H1 (cell line): ENCODE data around the gene CKAP2L. TPM values are rescaled to one million over a fixed set of nuclear protein-coding genes. Genes with fewer than 3 reads are reported as not detected.

ENCODE experiments used
- CTCF ChIA-PET: fragments of 300-600 bp; sonication (Branson Sonifier 250); formaldehyde crosslinking; loops from one replicate; lab custom pipeline; 2021; ENCODE audit not compliant: partially characterized antibody; lab: Charles Lee
- POLR2A ChIA-PET: fragments of 300-600 bp; sonication (Branson Sonifier 250); formaldehyde crosslinking; loops from one replicate; lab custom pipeline; 2021; ENCODE audit warnings: inconsistent platforms; ENCODE audit not compliant: partially characterized antibody; lab: Charles Lee
- DNase-seq, 2 experiments: peaks; one replicate each; pipeline versions ENCODE4 v3.0.0 to v3.0.0-alpha.2; 2010 to 2022; ENCODE audit warnings: low spot score in 2 of 2, low read depth in 1 of 2, mixed read lengths in 1 of 2
- FAIRE-seq: peaks from 2 replicates; lab custom pipeline; 2011; peaks lifted over from hg19 to GRCh38; lab: Jason Lieb, UNC
- H2AFZ ChIP-seq: 2 replicates; pipeline ENCODE4 v1.8.1; 2012; ENCODE audit warnings: low read length, inconsistent platforms
- H2AK5ac ChIP-seq: 2 replicates; pipeline ENCODE4 v1.6.1; 2013; ENCODE audit warnings: low read depth, low read length
- H2BK120ac ChIP-seq: replicated peaks from 2 replicates; pipeline ENCODE3; 2013; ENCODE audit warnings: low read depth, low read length, inconsistent platforms
- H2BK12ac ChIP-seq: 2 replicates; pipeline ENCODE4 v1.6.1; 2013; ENCODE audit warnings: low read depth, low read length
- H2BK15ac ChIP-seq: 2 replicates; pipeline ENCODE4 v1.6.1; 2013; ENCODE audit warnings: low read length
- H2BK20ac ChIP-seq: 2 replicates; pipeline ENCODE4 v1.6.1; 2013; ENCODE audit warnings: low read length
- H2BK5ac ChIP-seq: 2 replicates; pipeline ENCODE4 v1.6.1; 2013; ENCODE audit warnings: low read depth, low read length
- H3K14ac ChIP-seq: 2 replicates; pipeline ENCODE4 v1.6.1; 2013; ENCODE audit warnings: inconsistent platforms; ENCODE audit not compliant: insufficient read length
- H3K18ac ChIP-seq: 2 replicates; pipeline ENCODE4 v1.6.1; 2013; ENCODE audit warnings: low read length; ENCODE audit errors: extremely low read depth
- H3K23ac ChIP-seq: 2 replicates; pipeline ENCODE4 v1.6.1; 2013; ENCODE audit warnings: inconsistent platforms; ENCODE audit not compliant: insufficient read length
- H3K23me2 ChIP-seq: 2 replicates; pipeline ENCODE4 v1.6.1; 2013; ENCODE audit warnings: low read depth, low read length
- H3K27ac ChIP-seq: 2 replicates; pipeline ENCODE4 v1.6.1; 2011; ENCODE audit warnings: low read depth, low read length, inconsistent platforms
- H3K27me3 ChIP-seq, 4 experiments: replicated peaks in 1 of 4; 1 replicate in 1 of 4; 2 replicates in 3 of 4; pipeline versions ENCODE4 v1.6.1 to v1.8.1; 2011 to 2013; ENCODE audit warnings: low read length in 3 of 4, mild to moderate bottlenecking in 3 of 4, inconsistent platforms in 2 of 4, mixed read lengths in 2 of 4, moderate library complexity in 1 of 4; ENCODE audit not compliant: control insufficient read depth in 3 of 4, insufficient read depth in 3 of 4; ENCODE audit errors: extremely low read depth in 1 of 4
- H3K36me3 ChIP-seq, 4 experiments: 2 replicates each; pipeline versions ENCODE4 v1.6.1 to v1.8.1; 2011 to 2013; ENCODE audit warnings: mild to moderate bottlenecking in 4 of 4, low read length in 3 of 4, moderate library complexity in 2 of 4, control low read depth in 1 of 4, inconsistent platforms in 1 of 4; ENCODE audit not compliant: insufficient read depth in 4 of 4, control insufficient read depth in 2 of 4
- H3K4ac ChIP-seq: replicated peaks from 2 replicates; pipeline ENCODE3; 2013; ENCODE audit warnings: low read length, low read depth, mixed read lengths, inconsistent platforms; ENCODE audit not compliant: insufficient read length
- H3K4me1 ChIP-seq, 4 experiments: replicated peaks in 1 of 4; 1 replicate in 1 of 4; 2 replicates in 3 of 4; pipeline versions ENCODE4 v1.6.1 to v1.8.1; 2011 to 2013; ENCODE audit warnings: low read length in 3 of 4, inconsistent platforms in 2 of 4, mixed read lengths in 1 of 4; ENCODE audit not compliant: insufficient read depth in 4 of 4, control insufficient read depth in 3 of 4
- H3K4me2 ChIP-seq, 2 experiments: 2 replicates each; pipeline versions ENCODE4 v1.6.1 to v1.8.1; 2011 to 2013; ENCODE audit warnings: low read depth in 2 of 2, low read length in 2 of 2, control low read depth in 1 of 2, inconsistent platforms in 1 of 2, mild to moderate bottlenecking in 1 of 2; ENCODE audit not compliant: insufficient read depth in 1 of 2
- H3K4me3 ChIP-seq, 4 experiments: fragments of 200-600, 300-600 bp in 1 of 4; sonication (generic), shearing (Covaris generic), sonication (Bioruptor Twin) in 1 of 4; 2 replicates each; pipeline versions ENCODE4 v1.5.1 to v1.8.1; 2011 to 2016; ENCODE audit warnings: low read length in 4 of 4, low read depth in 3 of 4, control low read depth in 2 of 4, inconsistent platforms in 2 of 4, mild to moderate bottlenecking in 2 of 4, mixed read lengths in 1 of 4, moderate library complexity in 1 of 4; ENCODE audit not compliant: insufficient read depth in 2 of 4; ENCODE audit errors: extremely low read depth in 1 of 4
- H3K56ac ChIP-seq: replicated peaks from 2 replicates; pipeline ENCODE3; 2013; ENCODE audit warnings: low read depth, mild to moderate bottlenecking, mixed read lengths, low read length, inconsistent platforms; ENCODE audit not compliant: insufficient read length
- H3K79me1 ChIP-seq: 2 replicates; pipeline ENCODE4 v1.6.1; 2013; ENCODE audit warnings: low read depth, low read length, control low read depth
- H3K79me2 ChIP-seq, 2 experiments: 2 replicates each; pipeline versions ENCODE4 v1.6.1 to v1.8.1; 2012 to 2013; ENCODE audit warnings: low read length in 2 of 2, mild to moderate bottlenecking in 2 of 2, inconsistent platforms in 1 of 2; ENCODE audit not compliant: insufficient read depth in 2 of 2, control insufficient read depth in 1 of 2
- H3K9ac ChIP-seq, 4 experiments: replicated peaks in 1 of 4; 1 replicate in 1 of 4; 2 replicates in 3 of 4; pipeline versions ENCODE4 v1.6.1 to v1.8.1; 2011 to 2013; ENCODE audit warnings: low read depth in 3 of 4, low read length in 3 of 4, control low read depth in 2 of 4, mild to moderate bottlenecking in 2 of 4, moderate library complexity in 2 of 4, inconsistent platforms in 1 of 4; ENCODE audit errors: extremely low read depth in 1 of 4
- H3K9me3 ChIP-seq, 2 experiments: 2 replicates each; pipeline versions ENCODE4 v1.6.1 to v1.8.1; 2012 to 2013; ENCODE audit warnings: mild to moderate bottlenecking in 2 of 2, moderate library complexity in 2 of 2, control low read depth in 1 of 2, inconsistent platforms in 1 of 2, low read depth in 1 of 2, low read length in 1 of 2, mixed read lengths in 1 of 2; ENCODE audit not compliant: insufficient read depth in 2 of 2
- H4K20me1 ChIP-seq, 2 experiments: replicated peaks in 1 of 2; 2 replicates each; pipeline versions ENCODE3 to v1.8.1; 2011 to 2013; ENCODE audit warnings: inconsistent platforms in 2 of 2, low read length in 2 of 2, mild to moderate bottlenecking in 1 of 2; ENCODE audit not compliant: insufficient read depth in 2 of 2, control insufficient read depth in 1 of 2
- H4K5ac ChIP-seq: 2 replicates; pipeline ENCODE4 v1.6.1; 2013; ENCODE audit warnings: low read length, low read depth, mixed read lengths, inconsistent platforms; ENCODE audit not compliant: insufficient read length
- H4K8ac ChIP-seq: 2 replicates; pipeline ENCODE4 v1.8.0; 2013; ENCODE audit warnings: mild to moderate bottlenecking, moderate library complexity, low read length, inconsistent platforms; ENCODE audit not compliant: insufficient read depth; ENCODE audit errors: extremely low read depth
- H4K91ac ChIP-seq: replicated peaks from 2 replicates; pipeline ENCODE3; 2013; ENCODE audit warnings: low read length, mixed read lengths, inconsistent platforms; ENCODE audit not compliant: insufficient read length
- CTCF ChIP-seq, 3 experiments: IDR thresholded peaks; 1 replicate in 2 of 3; 2 replicates in 1 of 3; pipeline versions ENCODE4 v1.5.1 to v1.6.1; 2011; ENCODE audit warnings: low read length in 3 of 3, mild to moderate bottlenecking in 3 of 3, inconsistent platforms in 2 of 3, low read depth in 1 of 3, moderate library complexity in 1 of 3; ENCODE audit not compliant: insufficient read depth in 1 of 3; ENCODE audit errors: control extremely low read depth in 1 of 3
- HDAC2 ChIP-seq, 2 experiments: fragments of 300-600 bp in 1 of 2; sonication (generic) in 1 of 2; IDR thresholded peaks; 2 replicates each; pipeline ENCODE4 v1.6.1; 2011 to 2012; ENCODE audit warnings: low read depth in 2 of 2, low read length in 2 of 2, mild to moderate bottlenecking in 2 of 2, moderate library complexity in 2 of 2, borderline replicate concordance in 1 of 2, inconsistent platforms in 1 of 2
- HDAC6 ChIP-seq: IDR thresholded peaks from one replicate; pipeline ENCODE4 v1.7.1; 2012; ENCODE audit warnings: low read depth, mild to moderate bottlenecking, inconsistent platforms, low read length, moderate library complexity
- KDM4A ChIP-seq: IDR thresholded peaks from one replicate; pipeline ENCODE4 v1.7.1; 2012; ENCODE audit warnings: low read depth, mild to moderate bottlenecking, moderate library complexity, low read length, inconsistent platforms; ENCODE audit not compliant: severe bottlenecking
- NANOG ChIP-seq: IDR thresholded peaks from 2 replicates; pipeline ENCODE4 v1.6.1; 2011; ENCODE audit warnings: low read length, low read depth, mild to moderate bottlenecking, inconsistent platforms; ENCODE audit not compliant: insufficient read depth, poor library complexity, severe bottlenecking
- RNF2 ChIP-seq: fragments of 200-900, 300-1000 bp; sonication (generic); IDR thresholded peaks from 2 replicates; pipeline ENCODE4 v1.7.1; 2016; ENCODE audit warnings: borderline replicate concordance, low read depth, mild to moderate bottlenecking, antibody characterized with exemption, low read length; ENCODE audit not compliant: poor library complexity, severe bottlenecking; ENCODE audit errors: missing control alignments
- USF2 ChIP-seq: IDR thresholded peaks from 2 replicates; pipeline ENCODE4 v1.6.1; 2011; ENCODE audit warnings: low read length, improper control_type of control experiment
- WGBS, 2 experiments: shearing (Covaris generic) in 1 of 2; methylation state at CpG; one replicate each; pipeline versions ENCODE4 v1.1.6 to v1.1.7; 2013 to 2015; ENCODE audit warnings: low lambda C conversion rate in 2 of 2, mixed read lengths in 2 of 2, inconsistent platforms in 1 of 2, low coverage in 1 of 2, missing lambda C conversion rate in 1 of 2; ENCODE audit not compliant: insufficient replicate concordance in 2 of 2, insufficient coverage in 1 of 2, insufficient read length in 1 of 2; ENCODE audit errors: extremely low coverage in 1 of 2, missing lambda C conversion rate in 1 of 2; 5-methylcytosine and 5-hydroxymethylcytosine counted together
- polyA plus RNA-seq, 7 experiments: library from polyadenylated mRNA; depleted of rRNA in 3 of 7; stranded (reverse) in 5 of 7; unstranded in 2 of 7; fragments of >200 nt in 5 of 7; fragments of 200-250 nt in 2 of 7; gene quantifications; 1 replicate in 5 of 7; 2 replicates in 1 of 7; 4 replicates in 1 of 7; pipeline versions ENCODE4 v1.2.1 to v1.2.3, GENCODE V29; 2011 to 2013; ENCODE audit warnings: missing spikeins in 2 of 7, mixed read lengths in 2 of 7
- total RNA-seq: library from RNA; stranded (reverse); fragmentation: NEBNext Ultra II Directional; extraction: Animal tissue kit (Norgen Biotek cat#: 25700); gene quantifications from 2 replicates; pipeline ENCODE4 v1.2.1, GENCODE V29; 2021

The CKAP2L gene
- total and polyA plus RNA-seq, 2 of the 8 experiments (the other 6 are each of a cell fraction or from before 2014, with no cell fraction given) = 2.5 to 20.7 TPM

- no peaks in the 10 kb centered on the region for H4K20me1 ChIP-seq
- H3K79me2 ChIP-seq = no peaks in the 10 kb centered on the region
- no peak overlapping the region for H3K18ac ChIP-seq
- H4K5ac ChIP-seq = no peak overlapping the region
- no peak overlapping the region for H3K56ac ChIP-seq
- H3K23ac ChIP-seq = no peak overlapping the region
- H3K9me3 ChIP-seq = no peaks in the 10 kb centered on the region
- no peak overlapping the region for H3K4me3 ChIP-seq
- FAIRE-seq = no peak
- H3K27me3 ChIP-seq = no peaks in the 10 kb centered on the region
- no peak overlapping the region for H3K4me2 ChIP-seq
- H2BK15ac ChIP-seq = no peak overlapping the region
- H3K9ac ChIP-seq = no peak overlapping the region
- H3K27ac ChIP-seq = no peak overlapping the region
- DNase-seq = no peak
- WGBS, 2 experiments = 82% methylated on average over 3 of the region's 3 CpGs; no CpG with 5 or more reads in 1 of the 2 experiments
- no peak overlapping the region for H3K14ac ChIP-seq
- CTCF ChIA-PET = interaction anchor here (0.6 to 2.6 kb wide), 6 partner anchors 26 to 186 kb away, joined by 3 to 10 read pairs (median 3); no protein-coding TSS in a partner anchor
- no peak overlapping the region for H3K4ac ChIP-seq
- H4K91ac ChIP-seq = no peak overlapping the region
- H2AK5ac ChIP-seq = no peak overlapping the region
- H3K79me1 ChIP-seq = no peaks in the 10 kb centered on the region
- POLR2A ChIA-PET = no interaction called here
- H3K23me2 ChIP-seq = no peaks in the 10 kb centered on the region
- no peak overlapping the region for H2BK20ac ChIP-seq
- H4K8ac ChIP-seq = no peak overlapping the region
- no peaks in the 10 kb centered on the region for H3K36me3 ChIP-seq
- H2AFZ ChIP-seq = no peak overlapping the region
- no peaks in the 10 kb centered on the region for H3K4me1 ChIP-seq
- H2BK120ac ChIP-seq = no peak overlapping the region
- H2BK12ac ChIP-seq = no peak overlapping the region
- H2BK5ac ChIP-seq = no peak overlapping the region
- TF ChIP-seq CTCF (IDR thresholded peaks at IDR 0.05; ENCODE audit: control extremely low read depth in 1 of 3, insufficient read depth in 1 of 3, low read depth in 1 of 3, low read length in 3 of 3) = no peak
- TF ChIP-seq HDAC2 (IDR thresholded peaks at IDR 0.05; ENCODE audit: borderline replicate concordance in 1 of 2, low read depth in 2 of 2, low read length in 2 of 2) = no peak
- no peak for TF ChIP-seq HDAC6
- TF ChIP-seq NANOG = no peak
- no peak for TF ChIP-seq USF2
- TF ChIP-seq RNF2 = no peak
- TF ChIP-seq KDM4A = no peak
Measured at GRCh38 chr2:112698834-112699515, 65.4 kb downstream of the CKAP2L start.
